GM18858 (cell line): Measurements from ENCODE around the gene BCO1.
"Not testable (repeated sequence)": the region's sequence is repeated elsewhere in the genome, so short reads cannot be mapped to it uniquely, and the experiment has no call there.

Experiments used
- ATAC-seq: cut with Tn5 transposase; IDR thresholded peaks from one replicate; pipeline ENCODE4 v1.9.1; 2021; ENCODE audit not compliant: unreplicated experiment

BCO1 gene, protein sequence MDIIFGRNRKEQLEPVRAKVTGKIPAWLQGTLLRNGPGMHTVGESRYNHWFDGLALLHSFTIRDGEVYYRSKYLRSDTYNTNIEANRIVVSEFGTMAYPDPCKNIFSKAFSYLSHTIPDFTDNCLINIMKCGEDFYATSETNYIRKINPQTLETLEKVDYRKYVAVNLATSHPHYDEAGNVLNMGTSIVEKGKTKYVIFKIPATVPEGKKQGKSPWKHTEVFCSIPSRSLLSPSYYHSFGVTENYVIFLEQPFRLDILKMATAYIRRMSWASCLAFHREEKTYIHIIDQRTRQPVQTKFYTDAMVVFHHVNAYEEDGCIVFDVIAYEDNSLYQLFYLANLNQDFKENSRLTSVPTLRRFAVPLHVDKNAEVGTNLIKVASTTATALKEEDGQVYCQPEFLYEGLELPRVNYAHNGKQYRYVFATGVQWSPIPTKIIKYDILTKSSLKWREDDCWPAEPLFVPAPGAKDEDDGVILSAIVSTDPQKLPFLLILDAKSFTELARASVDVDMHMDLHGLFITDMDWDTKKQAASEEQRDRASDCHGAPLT

GRCh38 chr16:81238296-81239011, at the start of gene BCO1:
BCO1 (plus strand) TSS chr16:81238689; CDS start chr16:81238909, 220 bp downstream.
- ATAC-seq = no peak

DNA sequence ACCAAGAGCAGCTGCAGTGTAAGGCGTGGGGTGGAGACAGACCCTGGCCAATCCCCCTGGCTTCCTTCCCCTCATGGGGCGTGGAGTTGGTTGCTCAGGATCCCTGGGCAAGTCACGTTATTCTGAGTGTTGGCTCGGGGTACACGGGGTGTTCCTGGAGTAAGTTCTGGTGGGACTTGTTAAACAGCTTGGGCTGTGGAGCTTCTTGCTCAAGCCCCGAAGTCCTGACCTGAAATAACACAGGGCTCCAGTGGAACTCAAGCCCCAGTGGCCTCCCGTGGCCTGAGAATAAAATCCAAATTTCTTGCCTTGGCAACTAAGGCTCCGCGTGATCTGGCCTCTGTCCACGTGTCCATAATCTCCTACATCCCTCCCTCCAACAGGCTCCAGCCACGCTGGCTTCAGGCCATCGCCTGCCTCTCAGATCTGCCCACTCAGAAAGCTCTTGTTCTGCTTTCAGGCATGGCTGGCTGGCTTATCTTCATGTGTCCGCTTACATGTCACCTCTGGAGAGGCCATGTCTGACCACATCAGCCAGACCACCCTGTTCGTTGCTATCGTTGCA, 49.3 kb upstream of the BCO1 start:
- no peak for ATAC-seq

- no peak for ATAC-seq
Observed at GRCh38 chr16:81190667-81191066, 47.8 kb upstream of the BCO1 start.

DNA sequence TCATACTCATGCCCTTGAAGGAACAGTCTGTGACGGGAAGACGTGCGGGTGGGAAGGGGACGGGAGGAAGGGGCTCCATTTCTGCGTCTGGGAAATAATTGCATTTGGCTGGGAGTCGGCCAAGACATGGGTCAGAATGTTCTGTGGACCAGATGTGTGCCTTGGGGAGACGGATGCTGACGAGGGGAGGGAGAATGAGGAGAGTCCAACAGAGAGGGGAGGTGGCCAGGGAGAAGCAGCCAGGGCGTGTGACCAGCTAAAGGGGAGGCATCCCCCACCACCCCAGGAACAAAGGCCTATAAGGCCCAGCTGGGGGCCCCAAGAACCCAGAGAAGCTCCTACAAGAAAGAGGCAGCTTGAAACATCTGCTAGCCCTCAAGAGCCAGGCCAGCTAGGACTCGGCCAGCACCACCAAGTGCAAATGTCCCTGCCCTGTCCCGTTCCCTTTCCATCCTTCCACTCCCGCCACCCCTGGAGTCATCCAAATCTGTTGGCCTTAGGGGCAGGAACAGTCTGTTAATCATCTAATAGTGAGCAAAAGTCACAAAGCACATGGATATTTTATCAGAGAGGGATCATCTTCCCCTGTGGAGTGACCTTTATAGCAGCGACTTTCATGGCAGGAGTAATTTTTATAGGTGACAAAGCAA, 42.5 kb upstream of the BCO1 start:
- ATAC-seq = no peak

DNA sequence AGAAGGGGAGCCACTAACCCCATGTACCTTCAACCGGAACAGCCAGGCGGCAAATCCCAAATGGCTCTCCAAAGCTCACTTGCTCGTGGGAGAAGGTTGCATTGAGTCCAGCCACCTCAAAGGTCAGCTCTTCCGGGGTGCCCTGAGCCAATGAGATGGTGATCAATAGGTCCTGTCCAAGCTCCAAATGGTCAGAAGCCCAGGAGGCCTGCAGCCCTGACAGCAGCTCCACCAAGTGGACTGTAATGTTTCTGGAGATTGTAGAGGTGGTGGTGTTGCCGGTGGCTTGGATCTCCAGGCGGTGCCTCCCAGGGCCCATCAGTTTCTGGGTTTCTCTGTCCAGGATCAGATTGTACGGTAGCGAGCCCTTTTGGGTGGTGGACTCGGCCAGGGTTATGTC, 39.9 kb upstream of the BCO1 start:
- no peak for ATAC-seq

DNA sequence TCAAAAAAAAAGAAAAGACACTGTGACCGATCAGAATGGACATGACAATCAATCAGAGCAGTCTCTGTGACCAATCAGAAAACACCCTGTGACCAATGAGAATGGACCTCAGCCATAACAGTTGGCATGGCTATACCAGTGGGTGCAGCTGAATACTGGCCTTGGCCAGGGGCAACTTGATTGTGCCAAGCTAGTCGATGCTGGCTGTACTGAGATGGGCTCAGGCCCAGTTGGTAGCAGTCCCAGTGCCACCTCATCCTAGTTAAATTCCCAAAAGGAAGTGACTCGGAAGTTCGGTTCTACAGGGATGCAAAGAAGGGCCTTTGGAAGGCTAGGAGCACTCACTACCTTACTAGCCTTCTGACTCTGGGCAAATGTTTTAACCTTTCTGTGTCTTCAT, 37.2 kb upstream of the BCO1 start:
- ATAC-seq = no peak

- no peak for ATAC-seq
Observed at GRCh38 chr16:81204798-81205680, 33.5 kb upstream of the BCO1 start.

DNA sequence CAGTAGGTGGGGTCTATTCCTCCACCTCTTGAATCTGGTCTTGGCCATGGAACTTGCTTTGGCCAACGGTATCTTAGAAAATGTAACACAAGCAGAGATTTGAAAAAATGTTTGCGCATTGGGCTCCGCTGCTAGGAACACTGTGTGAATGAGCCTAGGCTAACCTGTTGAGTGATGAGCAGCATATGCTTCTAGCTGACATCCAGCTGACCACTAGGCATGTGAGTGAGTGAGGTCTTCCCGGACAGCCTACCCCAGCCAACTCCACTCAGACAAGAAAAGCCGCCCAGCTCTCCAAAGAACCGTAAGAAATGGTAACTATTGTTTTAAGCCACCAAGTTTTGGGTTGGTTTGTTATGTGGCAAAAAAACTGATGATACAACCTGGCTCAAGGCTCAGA, 31.4 kb upstream of the BCO1 start:
- ATAC-seq = no peak

- ATAC-seq = no peak
Observed at GRCh38 chr16:81210807-81211206, 27.7 kb upstream of the BCO1 start.

- ATAC-seq = no peak
Observed at GRCh38 chr16:81212830-81213465, 25.5 kb upstream of the BCO1 start.

DNA sequence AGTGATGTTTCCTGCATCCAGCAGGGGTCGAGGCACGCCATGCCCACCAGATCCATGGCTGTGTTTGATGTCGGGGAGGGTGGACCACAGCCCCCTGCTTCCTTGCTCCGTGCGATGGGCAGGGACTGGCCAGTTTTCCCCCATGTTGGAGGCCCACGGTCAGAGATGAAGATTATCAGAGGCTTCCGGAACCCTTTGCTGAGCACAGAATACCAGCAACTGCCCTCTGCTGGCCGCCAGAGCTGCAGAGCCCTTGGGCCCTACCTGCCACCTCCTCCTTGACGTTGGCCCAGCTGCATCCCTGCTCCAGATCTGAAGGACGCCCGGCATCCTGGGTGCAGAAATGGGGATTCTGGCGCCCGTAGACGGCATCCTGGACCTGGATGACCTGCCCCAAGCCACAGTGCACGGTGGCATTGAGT, 23.7 kb upstream of the BCO1 start:
- no peak for ATAC-seq

- ATAC-seq = no peak
Observed at GRCh38 chr16:81216114-81216513, 22.4 kb upstream of the BCO1 start.

DNA sequence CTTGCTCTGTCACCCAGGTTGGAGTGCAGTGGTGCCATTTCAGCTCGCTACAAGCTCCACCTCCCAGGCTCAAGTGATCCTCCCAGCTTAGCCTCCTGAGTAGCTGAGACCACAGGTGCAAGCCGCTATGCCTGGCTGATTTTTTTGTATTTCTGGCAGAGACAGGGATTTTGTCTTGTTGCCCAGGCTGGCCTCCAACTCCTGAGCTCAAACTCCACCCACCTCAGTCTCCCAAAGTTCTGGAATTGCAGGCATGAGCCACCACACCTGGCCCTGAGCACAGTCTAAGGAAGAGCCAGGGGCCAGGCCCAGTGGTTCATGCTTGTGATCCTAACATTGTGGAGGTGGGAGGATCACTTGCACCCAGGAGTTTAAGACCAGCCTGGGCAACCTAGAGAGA, 21.8 kb upstream of the BCO1 start:
- no peak for ATAC-seq

- ATAC-seq = no peak
Observed at GRCh38 chr16:81219151-81219550, 19.3 kb upstream of the BCO1 start.

DNA sequence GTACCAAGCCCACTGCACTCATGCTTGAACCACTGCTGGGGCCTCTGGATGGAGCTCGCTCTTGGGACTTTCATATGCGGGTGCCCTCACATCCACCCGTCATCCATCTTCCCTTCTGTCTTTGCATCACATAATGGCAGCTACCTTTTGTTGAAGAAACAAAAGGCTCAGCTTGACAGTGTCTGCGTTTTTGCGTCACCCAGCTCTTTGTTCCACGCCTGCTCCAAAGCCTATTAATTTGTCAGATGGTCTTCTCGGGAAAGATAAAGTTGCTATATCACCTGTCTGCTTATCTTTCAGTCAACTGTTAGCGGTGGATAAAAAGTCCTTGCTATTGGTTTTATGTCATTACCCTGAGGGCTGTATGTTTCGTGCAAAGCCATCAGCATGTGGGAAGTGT, 18.1 kb upstream of the BCO1 start:
- ATAC-seq = no peak

DNA sequence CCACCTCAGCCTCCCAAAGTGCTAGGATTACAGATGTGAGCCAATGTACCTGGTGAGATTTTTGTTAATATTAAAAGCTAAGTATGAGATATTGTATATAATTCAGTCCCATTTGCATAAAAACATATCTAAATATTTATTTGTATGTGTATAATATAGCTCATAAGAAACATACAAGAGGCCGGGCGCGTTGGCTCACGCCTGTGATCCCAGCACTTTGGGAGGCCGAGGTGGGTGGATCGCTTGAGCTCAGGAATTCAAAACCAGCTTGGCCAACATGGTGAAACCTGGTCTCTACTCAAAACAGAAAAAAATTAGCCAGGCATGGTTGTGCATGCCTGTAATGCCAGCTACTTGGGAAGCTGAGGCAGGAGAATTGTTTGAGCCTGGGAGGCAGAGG, 16.8 kb upstream of the BCO1 start:
- no peak for ATAC-seq

DNA sequence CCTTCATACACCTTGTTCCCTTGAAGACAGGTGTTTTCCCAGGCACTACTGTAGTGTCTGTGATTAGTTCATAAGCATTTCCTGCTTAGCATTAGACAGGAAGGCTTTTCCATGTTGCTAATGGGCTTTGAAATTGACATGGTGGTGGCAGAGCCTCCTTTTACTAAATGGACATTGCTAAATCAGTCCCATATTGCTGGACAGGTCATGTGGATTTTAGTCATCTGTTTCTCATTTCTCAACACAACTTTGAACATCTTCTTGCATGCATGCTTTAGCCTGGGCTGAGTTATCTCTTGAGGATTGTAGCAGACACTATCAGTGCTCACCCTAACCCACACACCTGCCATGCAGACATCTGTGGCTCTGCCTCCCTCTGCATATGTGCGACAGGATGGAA, 13.7 kb upstream of the BCO1 start:
- ATAC-seq = no peak

DNA sequence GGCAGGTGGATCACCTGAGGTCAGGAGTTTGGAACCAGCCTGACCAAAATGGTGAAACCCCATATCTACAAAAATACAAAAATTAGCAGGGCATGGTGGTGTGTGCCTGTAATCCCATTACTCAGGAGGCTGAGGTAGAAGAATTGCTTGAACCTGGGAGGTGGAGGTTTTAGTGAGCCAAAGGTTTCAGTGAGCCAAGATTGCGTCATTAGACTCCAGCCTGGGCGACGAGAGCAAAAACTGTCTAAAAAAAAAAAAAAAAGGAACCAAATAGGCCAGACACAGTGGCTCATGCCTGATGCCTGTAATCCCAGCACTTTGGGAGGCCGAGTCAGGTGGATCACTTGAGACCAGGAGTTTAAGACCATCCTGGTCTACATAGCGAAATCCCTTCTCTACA, 12.8 kb upstream of the BCO1 start:
- ATAC-seq = not testable (repeated sequence)

DNA sequence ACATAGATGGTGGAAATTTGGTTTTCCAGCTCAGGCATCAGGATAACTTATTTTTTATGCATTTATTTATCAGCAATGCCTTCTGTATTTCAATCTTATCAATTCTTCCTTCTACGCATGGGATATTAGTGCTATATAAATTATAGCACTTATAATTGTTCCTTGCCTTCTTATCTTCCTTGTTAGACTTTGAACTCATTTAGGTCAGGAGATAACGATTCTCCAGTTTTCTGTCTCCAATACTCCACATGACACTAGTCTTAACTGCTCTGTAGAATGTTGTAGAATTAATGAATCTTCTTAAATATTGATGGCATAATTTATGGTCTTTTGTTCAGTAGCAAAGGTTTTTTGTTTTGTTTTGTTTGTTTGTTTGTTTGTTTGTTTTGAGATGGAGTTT, 10.7 kb upstream of the BCO1 start:
- ATAC-seq = no peak

GRCh38 chr16:81229811-81230210, 8.7 kb upstream of the BCO1 start:
- ATAC-seq = no peak
